GM12865 (cell line): Measurements from ENCODE around the gene INPP4B.

Experiments
- DNase-seq: peaks from one replicate; pipeline ENCODE4 v3.0.0; 2010; ENCODE audit warnings: low read depth
- H3K4me3 ChIP-seq: 2 replicates; pipeline ENCODE4 v1.5.1; 2011; ENCODE audit warnings: mild to moderate bottlenecking, low read depth, low read length, control low read depth
- CTCF ChIP-seq: IDR thresholded peaks from 2 replicates; pipeline ENCODE4 v1.5.1; 2011; ENCODE audit warnings: low read length, control low read depth, low read depth, inconsistent platforms; ENCODE audit not compliant: insufficient read depth; ENCODE audit errors: missing control alignments

INPP4B gene

GRCh38 chr4:142719854-142720541 is 126.1 kb downstream of the INPP4B start:
- no peak overlapping the region for H3K4me3 ChIP-seq
- DNase-seq: peak; percentile 12
- TF ChIP-seq CTCF: peak; percentile 25

- DNase-seq: no peak
- H3K4me3 ChIP-seq: no peak overlapping the region
- no peak for TF ChIP-seq CTCF
Measured at GRCh38 chr4:142718981-142719380, 127.1 kb downstream of the INPP4B start.

- no peak for TF ChIP-seq CTCF
- no peak for DNase-seq
- H3K4me3 ChIP-seq: no peak overlapping the region
Measured at GRCh38 chr4:142715727-142716126, 130.4 kb downstream of the INPP4B start.

- H3K4me3 ChIP-seq: no peak overlapping the region
- DNase-seq: no peak
- TF ChIP-seq CTCF: no peak
Measured at GRCh38 chr4:142713282-142714030, 132.6 kb downstream of the INPP4B start.

GRCh38 chr4:142708231-142708630 is 137.9 kb downstream of the INPP4B start:
- no peak overlapping the region for H3K4me3 ChIP-seq
- TF ChIP-seq CTCF: no peak
- no peak for DNase-seq

GRCh38 chr4:142707401-142707800 is 138.7 kb downstream of the INPP4B start:
- H3K4me3 ChIP-seq: no peak overlapping the region
- no peak for DNase-seq
- TF ChIP-seq CTCF: no peak
